HG03571 (cell line): Measurements from ENCODE around the gene ART1.
"Not testable (repeated sequence)": the region's sequence is repeated elsewhere in the genome, so short reads cannot be mapped to it uniquely, and the experiment has no call there.

Experiments used
- ATAC-seq: cut with Tn5 transposase; IDR thresholded peaks from one replicate; pipeline ENCODE4 v1.9.1; 2021; ENCODE audit not compliant: unreplicated experiment

ART1 gene

GRCh38 chr11:3644817-3645235 is at the start of gene ART1:
Gene ART1 (plus strand): TSS chr11:3645128. CDS start chr11:3659214, 14,086 bp downstream.
- ATAC-seq: no peak

GRCh38 chr11:3597743-3598142 is 47.2 kb upstream of the ART1 start:
- ATAC-seq: not testable (repeated sequence)

- ATAC-seq: not testable (repeated sequence)
Observed at GRCh38 chr11:3600201-3600600, 44.7 kb upstream of the ART1 start.

- ATAC-seq: no peak
Observed at GRCh38 chr11:3604167-3604566, 40.8 kb upstream of the ART1 start.

- no peak for ATAC-seq
Observed at GRCh38 chr11:3605283-3605662, 39.7 kb upstream of the ART1 start.

- ATAC-seq: no peak
Observed at GRCh38 chr11:3605771-3606203, 39.1 kb upstream of the ART1 start.

- no peak for ATAC-seq
Observed at GRCh38 chr11:3609416-3610265, 35.3 kb upstream of the ART1 start.

GRCh38 chr11:3610846-3611245 is 34.1 kb upstream of the ART1 start:
- no peak for ATAC-seq

- no peak for ATAC-seq
Observed at GRCh38 chr11:3611976-3612678, 32.8 kb upstream of the ART1 start.

GRCh38 chr11:3613998-3614741 is 30.8 kb upstream of the ART1 start:
- no peak for ATAC-seq

- ATAC-seq: peak; percentile 53
Observed at GRCh38 chr11:3614742-3615171, 30.2 kb upstream of the ART1 start.

GRCh38 chr11:3615998-3616397 is 28.9 kb upstream of the ART1 start:
- no peak for ATAC-seq

- no peak for ATAC-seq
Observed at GRCh38 chr11:3616721-3617460, 28.0 kb upstream of the ART1 start.

GRCh38 chr11:3617990-3618389 is 26.9 kb upstream of the ART1 start:
- ATAC-seq: no peak

- ATAC-seq: no peak
Observed at GRCh38 chr11:3622521-3622920, 22.4 kb upstream of the ART1 start.

- no peak for ATAC-seq
Observed at GRCh38 chr11:3623121-3623520, 21.8 kb upstream of the ART1 start.

GRCh38 chr11:3623767-3624458 is 21.0 kb upstream of the ART1 start:
- no peak for ATAC-seq

GRCh38 chr11:3626250-3626960 is 18.5 kb upstream of the ART1 start:
- ATAC-seq: no peak

GRCh38 chr11:3627291-3627690 is 17.6 kb upstream of the ART1 start:
- ATAC-seq: no peak

GRCh38 chr11:3631331-3631730 is 13.6 kb upstream of the ART1 start:
- ATAC-seq: no peak
